ENCODE data around the gene NFKBIL1. TPM values are rescaled to one million over a fixed set of nuclear protein-coding genes. Genes with fewer than 3 reads are reported as not detected.

NFKBIL1 gene
- polyA plus RNA-seq, 4 donors, result 18.3 to 28.7 (median 19.7) TPM

Other genes with a start within 250 kb of the NFKBIL1 start
- 100 to 1,000 TPM; 105 to 177 (median 155) TPM for gene HLA-B, start 190.4 kb upstream of the NFKBIL1 start, polyA plus RNA-seq (ENCODE audit: insufficient read length in 4 of 4)
- gene MICA, start 144.0 kb upstream of the NFKBIL1 start, polyA plus RNA-seq (ENCODE audit: insufficient read length in 4 of 4), result 10 to 100 TPM in 1 of 4 donors, 1 to 10 TPM in 3; 4.4 to 12.8 (median 8.1) TPM
- gene MICB, start 49.5 kb upstream of the NFKBIL1 start, polyA plus RNA-seq (ENCODE audit: insufficient read length in 4 of 4), result 1 to 10 TPM in 3 of 4 donors, under 1 TPM in 1; 0.49 to 2.3 (median 1.0) TPM
- 10 to 100 TPM in 3 of 4 donors, under 1 TPM in 1; 0.27 to 18.6 (median 12.8) TPM for gene MCCD1, start 18.6 kb upstream of the NFKBIL1 start, polyA plus RNA-seq (ENCODE audit: insufficient read length in 4 of 4)
- 100 to 1,000 TPM; 448 to 682 (median 553) TPM for gene DDX39B, start 5.6 kb upstream of the NFKBIL1 start, polyA plus RNA-seq (ENCODE audit: insufficient read length in 4 of 4)
- 1 to 10 TPM; 4.8 to 9.4 (median 6.4) TPM for gene ATP6V1G2, start 1.0 kb upstream of the NFKBIL1 start, polyA plus RNA-seq (ENCODE audit: insufficient read length in 4 of 4)
- under 1 TPM; 0.23 to 0.43 (median 0.36) TPM for gene LTA, start 24.7 kb downstream of the NFKBIL1 start, polyA plus RNA-seq (ENCODE audit: insufficient read length in 4 of 4)
- 1 to 10 TPM in 1 of 4 donors, under 1 TPM in 2, not detected in 1; 0.23 to 2.5 (median 0.29) TPM for gene TNF, start 28.0 kb downstream of the NFKBIL1 start, polyA plus RNA-seq (ENCODE audit: insufficient read length in 4 of 4)
- 1 to 10 TPM in 3 of 4 donors, under 1 TPM in 1; 0.66 to 2.0 (median 1.6) TPM for gene LTB, start 34.8 kb downstream of the NFKBIL1 start, polyA plus RNA-seq (ENCODE audit: insufficient read length in 4 of 4)
- 10 to 100 TPM in 1 of 4 donors, 1 to 10 TPM in 3; 4.6 to 10.3 (median 4.9) TPM for gene LST1, start 38.7 kb downstream of the NFKBIL1 start, polyA plus RNA-seq (ENCODE audit: insufficient read length in 4 of 4)
- gene NCR3, start 45.4 kb downstream of the NFKBIL1 start, polyA plus RNA-seq (ENCODE audit: insufficient read length in 4 of 4), result under 1 TPM in 2 of 4 donors, not detected in 2; 0.17 to 0.20 TPM
- 10 to 100 TPM; 43.3 to 77.0 (median 73.6) TPM for gene AIF1, start 67.6 kb downstream of the NFKBIL1 start, polyA plus RNA-seq (ENCODE audit: insufficient read length in 4 of 4)
- gene PRRC2A, start 73.1 kb downstream of the NFKBIL1 start, polyA plus RNA-seq (ENCODE audit: insufficient read length in 4 of 4), result 100 to 1,000 TPM; 143 to 224 (median 174) TPM
- 100 to 1,000 TPM; 186 to 278 (median 241) TPM for gene BAG6, start 105.1 kb downstream of the NFKBIL1 start, polyA plus RNA-seq (ENCODE audit: insufficient read length in 4 of 4)
- gene APOM, start 108.3 kb downstream of the NFKBIL1 start, polyA plus RNA-seq (ENCODE audit: insufficient read length in 4 of 4), result 100 to 1,000 TPM in 2 of 4 donors, 10 to 100 TPM in 2; 10.1 to 106 (median 83.8) TPM
- 10 to 100 TPM; 15.8 to 21.1 (median 19.0) TPM for gene C6orf47, start 113.2 kb downstream of the NFKBIL1 start, polyA plus RNA-seq (ENCODE audit: insufficient read length in 4 of 4)
- gene GPANK1, start 117.4 kb downstream of the NFKBIL1 start, polyA plus RNA-seq (ENCODE audit: insufficient read length in 4 of 4), result 10 to 100 TPM; 16.8 to 28.9 (median 24.9) TPM
- 100 to 1,000 TPM; 184 to 243 (median 239) TPM for gene CSNK2B, start 118.5 kb downstream of the NFKBIL1 start, polyA plus RNA-seq (ENCODE audit: insufficient read length in 4 of 4)
- 10 to 100 TPM; 16.6 to 28.7 (median 20.9) TPM for gene LY6G5B, start 122.4 kb downstream of the NFKBIL1 start, polyA plus RNA-seq (ENCODE audit: insufficient read length in 4 of 4)
- 1 to 10 TPM; 1.6 to 5.9 (median 2.6) TPM for gene LY6G5C, start 133.5 kb downstream of the NFKBIL1 start, polyA plus RNA-seq (ENCODE audit: insufficient read length in 4 of 4)
- 10 to 100 TPM; 50.1 to 67.5 (median 55.9) TPM for gene ABHD16A, start 155.7 kb downstream of the NFKBIL1 start, polyA plus RNA-seq (ENCODE audit: insufficient read length in 4 of 4)
- gene LY6G6F, start 159.3 kb downstream of the NFKBIL1 start, polyA plus RNA-seq (ENCODE audit: insufficient read length in 4 of 4), result 1 to 10 TPM in 1 of 4 donors, under 1 TPM in 2, not detected in 1; 0.30 to 1.5 (median 0.52) TPM
- gene LY6G6D, start 167.7 kb downstream of the NFKBIL1 start, polyA plus RNA-seq (ENCODE audit: insufficient read length in 4 of 4), result not detected
- under 1 TPM in 3 of 4 donors, not detected in 1; 0.45 to 0.74 (median 0.63) TPM for gene LY6G6C, start 174.1 kb downstream of the NFKBIL1 start, polyA plus RNA-seq (ENCODE audit: insufficient read length in 4 of 4)
- 1 to 10 TPM; 1.1 to 2.9 (median 1.4) TPM for gene MPIG6B, start 175.8 kb downstream of the NFKBIL1 start, polyA plus RNA-seq (ENCODE audit: insufficient read length in 4 of 4)
- gene DDAH2, start 181.7 kb downstream of the NFKBIL1 start, polyA plus RNA-seq (ENCODE audit: insufficient read length in 4 of 4), result 100 to 1,000 TPM; 150 to 213 (median 182) TPM
- gene CLIC1, start 188.9 kb downstream of the NFKBIL1 start, polyA plus RNA-seq (ENCODE audit: insufficient read length in 4 of 4), result 100 to 1,000 TPM; 201 to 309 (median 278) TPM
- gene MSH5, start 192.4 kb downstream of the NFKBIL1 start, polyA plus RNA-seq (ENCODE audit: insufficient read length in 4 of 4), result 10 to 100 TPM; 14.2 to 51.0 (median 25.2) TPM
- 10 to 100 TPM in 2 of 4 donors, 1 to 10 TPM in 2; 2.7 to 13.0 (median 7.9) TPM for gene SAPCD1, start 215.0 kb downstream of the NFKBIL1 start, polyA plus RNA-seq (ENCODE audit: insufficient read length in 4 of 4)
- 10 to 100 TPM in 1 of 4 donors, 1 to 10 TPM in 3; 1.5 to 11.1 (median 5.5) TPM for gene VWA7, start 229.7 kb downstream of the NFKBIL1 start, polyA plus RNA-seq (ENCODE audit: insufficient read length in 4 of 4)
- 10 to 100 TPM; 42.7 to 67.9 (median 60.0) TPM for gene VARS1, start 248.1 kb downstream of the NFKBIL1 start, polyA plus RNA-seq (ENCODE audit: insufficient read length in 4 of 4)